ENCODE results near the gene UCKL1.
"Not testable (repeated sequence)": the region's sequence is repeated elsewhere in the genome, so short reads cannot be mapped to it uniquely, and the experiment has no call there.

UCKL1 gene

DNA sequence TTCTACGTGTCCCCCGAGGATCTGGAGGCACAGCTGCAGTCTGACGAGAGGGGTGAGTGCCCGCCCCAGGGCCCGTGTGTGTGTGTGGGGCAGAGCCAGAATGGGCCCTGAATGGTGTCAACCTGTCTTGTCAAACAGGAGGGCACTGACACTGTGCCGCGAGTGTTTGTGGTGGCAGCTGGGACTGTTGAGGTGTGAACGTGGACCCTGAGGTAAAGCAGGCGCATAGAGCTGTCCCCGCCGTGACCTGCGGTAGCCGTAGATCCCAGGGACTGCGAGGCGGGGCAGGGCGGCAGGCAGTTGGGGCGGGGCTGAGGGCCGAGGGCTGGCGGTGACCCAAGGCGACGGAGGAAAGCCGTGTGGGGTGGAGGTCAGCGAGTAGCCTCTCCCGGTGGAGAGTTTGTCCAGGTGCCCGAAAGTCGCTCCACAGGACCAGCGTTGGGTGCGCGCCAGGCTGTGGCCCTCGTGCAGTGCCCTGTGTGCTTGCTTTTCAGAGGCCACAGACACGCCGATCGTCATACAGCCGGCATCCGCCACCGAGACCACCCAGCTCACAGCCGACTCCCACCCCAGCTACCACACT is 25.2 kb downstream of the UCKL1 start:
- no peaks in the 10 kb centered on the region for H3F3A ChIP-seq (ENCODE audit: low read depth)
- no peak overlapping the region for H3K4me2 ChIP-seq (ENCODE audit: low read depth, low read length, poor library complexity, severe bottlenecking)
- no peak overlapping the region for H2AFZ ChIP-seq (ENCODE audit: low read length)
- H3K27me3 ChIP-seq (ENCODE audit: insufficient read depth, low read length, poor library complexity, severe bottlenecking), result no peaks in the 10 kb centered on the region
- no peak overlapping the region for H3K4me3 ChIP-seq (ENCODE audit: low read length, poor library complexity, severe bottlenecking)
- no peak for TF ChIP-seq EZH2phosphoT487 (IDR thresholded peaks at IDR 0.05; ENCODE audit: borderline replicate concordance)
- TF ChIP-seq, protein P1, sequence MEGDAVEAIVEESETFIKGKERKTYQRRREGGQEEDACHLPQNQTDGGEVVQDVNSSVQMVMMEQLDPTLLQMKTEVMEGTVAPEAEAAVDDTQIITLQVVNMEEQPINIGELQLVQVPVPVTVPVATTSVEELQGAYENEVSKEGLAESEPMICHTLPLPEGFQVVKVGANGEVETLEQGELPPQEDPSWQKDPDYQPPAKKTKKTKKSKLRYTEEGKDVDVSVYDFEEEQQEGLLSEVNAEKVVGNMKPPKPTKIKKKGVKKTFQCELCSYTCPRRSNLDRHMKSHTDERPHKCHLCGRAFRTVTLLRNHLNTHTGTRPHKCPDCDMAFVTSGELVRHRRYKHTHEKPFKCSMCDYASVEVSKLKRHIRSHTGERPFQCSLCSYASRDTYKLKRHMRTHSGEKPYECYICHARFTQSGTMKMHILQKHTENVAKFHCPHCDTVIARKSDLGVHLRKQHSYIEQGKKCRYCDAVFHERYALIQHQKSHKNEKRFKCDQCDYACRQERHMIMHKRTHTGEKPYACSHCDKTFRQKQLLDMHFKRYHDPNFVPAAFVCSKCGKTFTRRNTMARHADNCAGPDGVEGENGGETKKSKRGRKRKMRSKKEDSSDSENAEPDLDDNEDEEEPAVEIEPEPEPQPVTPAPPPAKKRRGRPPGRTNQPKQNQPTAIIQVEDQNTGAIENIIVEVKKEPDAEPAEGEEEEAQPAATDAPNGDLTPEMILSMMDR (conservative IDR thresholded peaks at IDR 0.05; ENCODE audit: low read length), result no peak
- peaks cover 4% of the 10 kb centered on the region; the same call in 1 of the 2 replicates for H3K79me2 ChIP-seq (ENCODE audit: insufficient read depth, low read length)
- H3K36me3 ChIP-seq (ENCODE audit: insufficient read depth, low read length), result peaks cover 75% of the 10 kb centered on the region; the same call in 1 of the 2 replicates
- no peaks in the 10 kb centered on the region for H3K9me3 ChIP-seq (ENCODE audit: insufficient read depth, low read depth, low read length)
- H3K4me1 ChIP-seq (ENCODE audit: insufficient read depth, low read length, poor library complexity, severe bottlenecking), result no peaks in the 10 kb centered on the region
- no peak overlapping the region for H3K9ac ChIP-seq (ENCODE audit: low read depth, low read length, poor library complexity, severe bottlenecking)
- H3K9me2 ChIP-seq (replicated peaks; ENCODE audit: low read depth, low read length), result no peaks in the 10 kb centered on the region
- peaks cover 9% of the 10 kb centered on the region for H4K20me1 ChIP-seq (ENCODE audit: insufficient read depth, low read length, poor library complexity, severe bottlenecking)

DNA sequence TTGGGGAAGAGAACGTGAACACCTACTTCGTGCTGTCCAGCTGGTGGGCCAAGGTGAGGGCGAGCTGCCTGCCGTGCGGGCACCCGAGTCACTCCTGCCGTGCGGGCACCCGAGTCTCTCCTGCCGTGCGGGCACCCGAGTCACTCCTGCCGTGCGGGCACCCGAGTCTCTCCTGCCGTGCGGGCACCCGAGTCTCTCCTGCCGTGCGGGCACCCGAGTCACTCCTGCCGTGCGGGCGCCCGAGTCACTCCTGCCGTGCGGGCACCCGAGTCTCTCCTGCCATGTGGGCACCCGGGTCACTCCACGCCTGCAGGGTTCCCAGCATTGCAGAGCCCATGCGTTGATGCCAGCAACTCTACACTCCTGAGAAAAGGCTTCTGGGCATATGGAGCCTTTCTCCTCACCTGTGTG is 26.7 kb downstream of the UCKL1 start:
- H3K79me2 ChIP-seq (ENCODE audit: insufficient read depth, low read length), result not testable (repeated sequence)

DNA sequence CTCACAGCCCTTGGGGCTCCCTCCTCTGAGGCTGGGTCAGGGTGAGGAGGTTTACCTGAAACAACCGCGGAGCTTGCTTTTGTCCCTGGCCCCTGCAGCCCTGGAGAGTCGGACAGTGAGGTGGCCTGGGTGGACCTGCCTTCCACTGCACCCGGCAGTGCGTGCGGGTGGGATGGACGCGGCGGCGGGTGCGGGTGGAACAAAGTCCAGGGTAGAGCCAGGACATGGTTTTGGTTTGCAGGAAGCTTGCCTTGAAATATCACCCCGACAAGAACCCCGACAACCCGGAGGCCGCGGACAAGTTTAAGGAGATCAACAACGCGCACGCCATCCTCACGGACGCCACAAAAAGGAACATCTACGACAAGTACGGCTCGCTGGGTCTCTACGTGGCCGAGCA is 27.1 kb downstream of the UCKL1 start:
- no peak overlapping the region for H3K4me3 ChIP-seq (ENCODE audit: low read length, poor library complexity, severe bottlenecking)
- H3K36me3 ChIP-seq (ENCODE audit: insufficient read depth, low read length), result peaks cover 61% of the 10 kb centered on the region; the same call in 1 of the 2 replicates
- no peak for TF ChIP-seq EZH2phosphoT487 (IDR thresholded peaks at IDR 0.05; ENCODE audit: borderline replicate concordance)
- TF ChIP-seq, protein P1 (conservative IDR thresholded peaks at IDR 0.05; ENCODE audit: low read length), result no peak
- H3K9me2 ChIP-seq (replicated peaks; ENCODE audit: low read depth, low read length), result no peaks in the 10 kb centered on the region
- H3K4me2 ChIP-seq (ENCODE audit: low read depth, low read length, poor library complexity, severe bottlenecking), result no peak overlapping the region
- no peak overlapping the region for H2AFZ ChIP-seq (ENCODE audit: low read length)
- H3K79me2 ChIP-seq (ENCODE audit: insufficient read depth, low read length), result peaks cover 9% of the 10 kb centered on the region; the same call in 1 of the 2 replicates
- H3F3A ChIP-seq (ENCODE audit: low read depth), result no peaks in the 10 kb centered on the region
- no peaks in the 10 kb centered on the region for H3K27me3 ChIP-seq (ENCODE audit: insufficient read depth, low read length, poor library complexity, severe bottlenecking)
- H3K9ac ChIP-seq (ENCODE audit: low read depth, low read length, poor library complexity, severe bottlenecking), result no peak overlapping the region
- H3K4me1 ChIP-seq (ENCODE audit: insufficient read depth, low read length, poor library complexity, severe bottlenecking), result no peaks in the 10 kb centered on the region
- H4K20me1 ChIP-seq (ENCODE audit: insufficient read depth, low read length, poor library complexity, severe bottlenecking), result peaks cover 4% of the 10 kb centered on the region
- H3K9me3 ChIP-seq (ENCODE audit: insufficient read depth, low read depth, low read length), result no peaks in the 10 kb centered on the region

More for the DNA sequence above, 26.7 kb downstream of the UCKL1 start:
- not testable (repeated sequence) for H3K9me2 ChIP-seq (replicated peaks; ENCODE audit: low read depth, low read length); H4K20me1 ChIP-seq (ENCODE audit: insufficient read depth, low read length, poor library complexity, severe bottlenecking); H3K4me3 ChIP-seq (ENCODE audit: low read length, poor library complexity, severe bottlenecking); H3K4me2 ChIP-seq (ENCODE audit: low read depth, low read length, poor library complexity, severe bottlenecking); H3K4me1 ChIP-seq (ENCODE audit: insufficient read depth, low read length, poor library complexity, severe bottlenecking); H3K27me3 ChIP-seq (ENCODE audit: insufficient read depth, low read length, poor library complexity, severe bottlenecking); H3K9ac ChIP-seq (ENCODE audit: low read depth, low read length, poor library complexity, severe bottlenecking); H3K9me3 ChIP-seq (ENCODE audit: insufficient read depth, low read depth, low read length); H2AFZ ChIP-seq (ENCODE audit: low read length); H3F3A ChIP-seq (ENCODE audit: low read depth)
- H3K36me3 ChIP-seq (ENCODE audit: insufficient read depth, low read length), result peaks cover 61% of the 10 kb centered on the region; the same call in 1 of the 2 replicates

DNA sequence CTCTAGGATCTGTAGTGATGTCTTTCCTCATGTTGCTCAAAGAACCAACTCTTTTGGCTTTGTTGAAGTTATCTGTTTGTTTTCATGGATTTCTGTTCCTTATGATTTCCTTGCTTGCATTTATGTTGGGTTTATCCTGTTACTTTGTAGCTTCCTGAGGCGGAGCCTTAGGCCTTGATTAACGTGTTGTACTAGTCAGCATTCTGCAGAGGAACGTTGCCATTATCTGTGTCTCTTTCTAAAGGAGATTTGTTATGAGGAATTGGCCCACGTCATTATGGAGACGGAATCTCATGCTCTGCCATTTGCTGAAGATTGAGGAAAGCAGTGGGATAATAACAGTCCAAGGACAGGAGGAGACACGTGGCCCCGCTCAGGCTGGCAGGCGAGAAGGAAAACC is 29.9 kb downstream of the UCKL1 start:
- H3K4me3 ChIP-seq (ENCODE audit: low read length, poor library complexity, severe bottlenecking), result no peak overlapping the region
- TF ChIP-seq, protein P1 (conservative IDR thresholded peaks at IDR 0.05; ENCODE audit: low read length), result no peak
- no peak for TF ChIP-seq EZH2phosphoT487 (IDR thresholded peaks at IDR 0.05; ENCODE audit: borderline replicate concordance)
- H3K9me3 ChIP-seq (ENCODE audit: insufficient read depth, low read depth, low read length), result no peaks in the 10 kb centered on the region
- no peaks in the 10 kb centered on the region for H3K27me3 ChIP-seq (ENCODE audit: insufficient read depth, low read length, poor library complexity, severe bottlenecking)
- peaks cover 35% of the 10 kb centered on the region; the same call in 1 of the 2 replicates for H3K36me3 ChIP-seq (ENCODE audit: insufficient read depth, low read length)
- H3K9ac ChIP-seq (ENCODE audit: low read depth, low read length, poor library complexity, severe bottlenecking), result no peak overlapping the region
- peaks cover 4% of the 10 kb centered on the region for H4K20me1 ChIP-seq (ENCODE audit: insufficient read depth, low read length, poor library complexity, severe bottlenecking)
- no peaks in the 10 kb centered on the region for H3F3A ChIP-seq (ENCODE audit: low read depth)
- H3K4me1 ChIP-seq (ENCODE audit: insufficient read depth, low read length, poor library complexity, severe bottlenecking), result no peaks in the 10 kb centered on the region
- H3K9me2 ChIP-seq (replicated peaks; ENCODE audit: low read depth, low read length), result no peaks in the 10 kb centered on the region
- no peak overlapping the region for H3K4me2 ChIP-seq (ENCODE audit: low read depth, low read length, poor library complexity, severe bottlenecking)
- H3K79me2 ChIP-seq (ENCODE audit: insufficient read depth, low read length), result peaks cover 15% of the 10 kb centered on the region; the same call in 1 of the 2 replicates
- H2AFZ ChIP-seq (ENCODE audit: low read length), result no peak overlapping the region
